Gastrocnemius medialis (tissue), 4 donors: Measurements from ENCODE around the gene ZCCHC9.

Experiments used
- CTCF ChIP-seq, 5 experiments: fragments of 450-650 bp in 3 of 5; fragments of 200-600 bp in 2 of 5; sonication (generic) in 2 of 5; IDR thresholded peaks in 4 of 5; conservative IDR thresholded peaks in 1 of 5; 1 replicate in 4 of 5; 2 replicates in 1 of 5; pipeline ENCODE4 v1.5.1; 2016 to 2019; ENCODE audit warnings: antibody characterized with exemption in 5 of 5, mild to moderate bottlenecking in 3 of 5, moderate library complexity in 3 of 5
- POLR2A ChIP-seq, 2 donors: fragments of 450-650 bp; IDR thresholded peaks; one replicate each; pipeline ENCODE4 v1.6.1; 2017; ENCODE audit warnings: antibody characterized with exemption in 2 of 2, mild to moderate bottlenecking in 2 of 2, moderate library complexity in 2 of 2

GRCh38 chr5:81336556-81336955 lies 35.2 kb downstream of the ZCCHC9 start:
- TF ChIP-seq CTCF (IDR thresholded peaks at IDR 0.05 in 4 of 5, conservative IDR thresholded peaks at IDR 0.05 in 1 of 5) (no peak), POLR2A (IDR thresholded peaks at IDR 0.05) (no peak)
